Activated T-helper 9 cell treated with anti-CD3 and anti-CD28 coated beads, Interleukin-2, amount 50 U/mL, for 16 hours (primary cell): ENCODE data around the gene CGB7.
"Not testable (repeated sequence)": the region's sequence is repeated elsewhere in the genome, so short reads cannot be mapped to it uniquely, and the experiment has no call there.

Experiments
- DNase-seq: peaks from one replicate; pipeline ENCODE4 v3.0.0-alpha.2; 2020; ENCODE audit warnings: low read depth

Gene CGB7

GRCh38 chr19:49042177-49042576 lies 15.4 kb downstream of the CGB7 start:
- DNase-seq, result no peak

GRCh38 chr19:49039736-49040135 lies 17.8 kb downstream of the CGB7 start:
- not testable (repeated sequence) for DNase-seq

GRCh38 chr19:49038557-49039276 lies 18.8 kb downstream of the CGB7 start:
- DNase-seq, result not testable (repeated sequence)

- not testable (repeated sequence) for DNase-seq
Measured at GRCh38 chr19:49038111-49038510, 19.4 kb downstream of the CGB7 start.

- peak; percentile 38 for DNase-seq
Measured at GRCh38 chr19:49036815-49037214, 20.7 kb downstream of the CGB7 start, which contains the start of gene CGB1. Gene CGB1, minus strand, starts transcription at chr19:49036895. Its CDS starts 184 bp downstream, at chr19:49036711.

GRCh38 chr19:49031642-49032301 lies 25.8 kb downstream of the CGB7 start, which contains the start of gene CGB2:
Gene CGB2, plus strand, starts transcription at chr19:49031890. Its CDS starts 206 bp downstream, at chr19:49032096.
- DNase-seq, result peak; percentile 57

- not testable (repeated sequence) for DNase-seq
Measured at GRCh38 chr19:49030323-49030722, 27.2 kb downstream of the CGB7 start.

- DNase-seq, result not testable (repeated sequence)
Measured at GRCh38 chr19:49029749-49030148, 27.8 kb downstream of the CGB7 start.

GRCh38 chr19:49028686-49029085 lies 28.9 kb downstream of the CGB7 start:
- not testable (repeated sequence) for DNase-seq

- not testable (repeated sequence) for DNase-seq
Measured at GRCh38 chr19:49025599-49025998, 31.9 kb downstream of the CGB7 start.

- not testable (repeated sequence) for DNase-seq
Measured at GRCh38 chr19:49025088-49025487, 32.5 kb downstream of the CGB7 start.

GRCh38 chr19:49024233-49024632 lies 33.3 kb downstream of the CGB7 start, which contains the start of gene CGB3:
Gene CGB3, minus strand, starts transcription at chr19:49024333. Its CDS starts 362 bp downstream, at chr19:49023971.
- not testable (repeated sequence) for DNase-seq

- no peak for DNase-seq
Measured at GRCh38 chr19:49022116-49022515, 35.4 kb downstream of the CGB7 start.

GRCh38 chr19:49020931-49021895 lies 36.3 kb downstream of the CGB7 start:
- no peak for DNase-seq

- no peak for DNase-seq
Measured at GRCh38 chr19:49020342-49020741, 37.2 kb downstream of the CGB7 start.

- peak; percentile 47 for DNase-seq
Measured at GRCh38 chr19:49019242-49019932, 38.2 kb downstream of the CGB7 start.

- DNase-seq, result not testable (repeated sequence)
Measured at GRCh38 chr19:49018388-49019241, 38.9 kb downstream of the CGB7 start.

- peak; percentile 45 for DNase-seq
Measured at GRCh38 chr19:49017666-49018351, 39.7 kb downstream of the CGB7 start.

GRCh38 chr19:49017041-49017665 lies 40.4 kb downstream of the CGB7 start, which contains the start of gene LHB:
Gene LHB, minus strand, starts transcription at chr19:49017091. Its CDS starts 10 bp downstream, at chr19:49017081.
- no peak for DNase-seq
